DOHH2 (cell line): Measurements from ENCODE around the gene BANP.

Experiments used
- EZH2phosphoT487 ChIP-seq: fragments of 200-600 bp; sonication (generic); IDR thresholded peaks from 2 replicates; pipeline ENCODE4 v1.6.1; 2017; ENCODE audit warnings: borderline replicate concordance, mild to moderate bottlenecking, antibody characterized with exemption, low read length, moderate library complexity, mixed read lengths
- TF ChIP-seq, protein P1 (sequence below): fragments of 200-600 bp; sonication (generic); IDR thresholded peaks from one replicate; pipeline ENCODE4 v1.5.1; 2014; ENCODE audit warnings: antibody characterized with exemption, mild to moderate bottlenecking, low read depth, low read length; ENCODE audit not compliant: poor library complexity, severe bottlenecking

DNA sequence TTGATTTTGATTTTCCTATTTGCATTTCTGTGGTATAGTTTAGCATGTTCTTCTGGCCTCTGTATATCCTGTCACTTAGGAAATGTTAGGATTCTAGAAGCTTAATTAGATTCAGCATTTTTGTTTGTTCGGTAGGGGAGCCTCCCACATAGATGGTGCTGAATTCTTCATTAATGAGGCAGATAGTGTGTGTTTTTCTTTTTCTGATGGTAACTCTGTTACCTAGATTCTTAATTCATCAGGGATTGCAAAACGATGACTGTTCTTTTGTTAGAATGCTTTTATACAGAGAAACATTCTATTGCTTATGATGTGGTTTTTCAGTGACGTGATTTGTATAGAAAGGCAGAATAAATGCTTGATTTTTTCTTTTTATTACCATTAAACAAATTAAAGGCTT, 19.0 kb downstream of the BANP start:
- TF ChIP-seq, protein P1, sequence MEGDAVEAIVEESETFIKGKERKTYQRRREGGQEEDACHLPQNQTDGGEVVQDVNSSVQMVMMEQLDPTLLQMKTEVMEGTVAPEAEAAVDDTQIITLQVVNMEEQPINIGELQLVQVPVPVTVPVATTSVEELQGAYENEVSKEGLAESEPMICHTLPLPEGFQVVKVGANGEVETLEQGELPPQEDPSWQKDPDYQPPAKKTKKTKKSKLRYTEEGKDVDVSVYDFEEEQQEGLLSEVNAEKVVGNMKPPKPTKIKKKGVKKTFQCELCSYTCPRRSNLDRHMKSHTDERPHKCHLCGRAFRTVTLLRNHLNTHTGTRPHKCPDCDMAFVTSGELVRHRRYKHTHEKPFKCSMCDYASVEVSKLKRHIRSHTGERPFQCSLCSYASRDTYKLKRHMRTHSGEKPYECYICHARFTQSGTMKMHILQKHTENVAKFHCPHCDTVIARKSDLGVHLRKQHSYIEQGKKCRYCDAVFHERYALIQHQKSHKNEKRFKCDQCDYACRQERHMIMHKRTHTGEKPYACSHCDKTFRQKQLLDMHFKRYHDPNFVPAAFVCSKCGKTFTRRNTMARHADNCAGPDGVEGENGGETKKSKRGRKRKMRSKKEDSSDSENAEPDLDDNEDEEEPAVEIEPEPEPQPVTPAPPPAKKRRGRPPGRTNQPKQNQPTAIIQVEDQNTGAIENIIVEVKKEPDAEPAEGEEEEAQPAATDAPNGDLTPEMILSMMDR = no peak
- TF ChIP-seq EZH2phosphoT487 = no peak
